Mesothelial cell of epicardium (in vitro differentiated cells): ENCODE data around the gene ATP6V0E1. TPM values are rescaled to one million over a fixed set of nuclear protein-coding genes. Genes with fewer than 3 reads are reported as not detected.
A peak's percentile ranks its signal among the peaks of the same experiment; 100 is the strongest.

ENCODE experiments used
- DNase-seq, 2 experiments: peaks; one replicate each; pipeline ENCODE4 v3.0.0; 2021; ENCODE audit warnings: low spot score in 2 of 2; ENCODE audit not compliant: unreplicated experiment in 2 of 2
- H3K27ac Mint-ChIP-seq: 2 replicates; pipeline ENCODE4 v1.8.0; 2021; ENCODE audit warnings: mixed read lengths
- H3K27me3 Mint-ChIP-seq: 2 replicates; pipeline ENCODE4 v1.8.0; 2021; ENCODE audit warnings: low read depth, mixed read lengths
- H3K36me3 Mint-ChIP-seq: 2 replicates; pipeline ENCODE4 v1.8.0; 2021; ENCODE audit warnings: mixed read lengths
- H3K4me1 Mint-ChIP-seq: 2 replicates; pipeline ENCODE4 v1.8.0; 2021; ENCODE audit warnings: mixed read lengths
- H3K4me3 Mint-ChIP-seq: 2 replicates; pipeline ENCODE4 v1.8.0; 2021; ENCODE audit warnings: mild to moderate bottlenecking, moderate library complexity, mixed read lengths
- H3K9me3 Mint-ChIP-seq: 2 replicates; pipeline ENCODE4 v1.8.0; 2021; ENCODE audit warnings: mixed read lengths
- total RNA-seq: library from RNA; stranded (reverse); gene quantifications from 3 replicates; pipeline ENCODE4 v1.2.1, GENCODE V29; 2021
- TF ChIP-seq, protein P1 (sequence below): fragments of 200-600 bp; sonication (generic); IDR thresholded peaks from one replicate; pipeline ENCODE4 v1.5.0; 2021; ENCODE audit warnings: antibody characterized with exemption; ENCODE audit not compliant: unreplicated experiment

The ATP6V0E1 gene
- total RNA-seq, 1 donor from 2014 or later, result 116 TPM

DNA sequence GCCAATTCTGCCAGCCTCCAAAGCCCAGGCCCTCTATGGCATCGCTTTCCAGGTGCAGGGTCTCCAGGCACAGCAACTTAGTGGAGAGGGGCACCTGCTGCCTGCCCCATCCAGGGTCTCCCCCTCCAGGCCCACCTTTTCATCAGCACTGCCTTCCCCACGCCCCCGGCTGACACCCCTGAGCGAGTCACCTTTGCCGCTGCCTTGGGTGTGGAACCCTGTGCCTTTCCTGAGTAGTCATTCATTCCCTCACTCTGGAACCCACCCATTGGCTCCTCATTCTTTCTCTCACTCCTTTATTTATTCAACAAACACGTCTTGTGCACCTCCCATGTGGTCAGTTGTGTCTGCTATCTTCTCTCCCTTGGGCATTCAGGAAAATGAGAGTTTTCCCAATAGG lies 38.8 kb upstream of the ATP6V0E1 start:
- Mint-ChIP-seq H3K4me3 (no peak overlapping the region), H3K36me3 (peaks cover 26% of the 10 kb centered on the region), H3K27me3 (no peaks in the 10 kb centered on the region), H3K27ac (no peak overlapping the region), H3K9me3 (no peaks in the 10 kb centered on the region), H3K4me1 (peaks cover 24% of the 10 kb centered on the region)
- TF ChIP-seq, protein P1, sequence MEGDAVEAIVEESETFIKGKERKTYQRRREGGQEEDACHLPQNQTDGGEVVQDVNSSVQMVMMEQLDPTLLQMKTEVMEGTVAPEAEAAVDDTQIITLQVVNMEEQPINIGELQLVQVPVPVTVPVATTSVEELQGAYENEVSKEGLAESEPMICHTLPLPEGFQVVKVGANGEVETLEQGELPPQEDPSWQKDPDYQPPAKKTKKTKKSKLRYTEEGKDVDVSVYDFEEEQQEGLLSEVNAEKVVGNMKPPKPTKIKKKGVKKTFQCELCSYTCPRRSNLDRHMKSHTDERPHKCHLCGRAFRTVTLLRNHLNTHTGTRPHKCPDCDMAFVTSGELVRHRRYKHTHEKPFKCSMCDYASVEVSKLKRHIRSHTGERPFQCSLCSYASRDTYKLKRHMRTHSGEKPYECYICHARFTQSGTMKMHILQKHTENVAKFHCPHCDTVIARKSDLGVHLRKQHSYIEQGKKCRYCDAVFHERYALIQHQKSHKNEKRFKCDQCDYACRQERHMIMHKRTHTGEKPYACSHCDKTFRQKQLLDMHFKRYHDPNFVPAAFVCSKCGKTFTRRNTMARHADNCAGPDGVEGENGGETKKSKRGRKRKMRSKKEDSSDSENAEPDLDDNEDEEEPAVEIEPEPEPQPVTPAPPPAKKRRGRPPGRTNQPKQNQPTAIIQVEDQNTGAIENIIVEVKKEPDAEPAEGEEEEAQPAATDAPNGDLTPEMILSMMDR, result no peak
- DNase-seq, result no peak

DNA sequence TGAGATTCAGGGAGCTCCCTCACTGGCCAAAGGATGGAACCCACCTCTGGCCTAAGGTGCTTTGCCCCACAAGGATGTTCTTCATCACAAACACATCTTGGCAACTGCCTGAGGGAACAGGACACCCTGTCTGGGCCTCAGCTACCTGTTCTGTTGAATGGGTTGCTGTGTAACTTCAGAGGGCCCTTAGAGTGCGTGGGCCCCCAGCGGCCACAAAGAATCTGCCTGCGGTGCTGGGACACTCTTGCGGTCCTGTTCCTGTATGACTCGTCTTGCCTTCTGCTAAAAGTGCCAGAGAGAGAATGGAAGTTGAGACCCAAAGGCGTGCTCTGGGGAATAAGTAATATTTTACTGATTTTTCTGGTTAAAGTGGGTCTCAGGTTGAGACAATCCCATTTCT lies 38.4 kb upstream of the ATP6V0E1 start:
- no peaks in the 10 kb centered on the region for H3K9me3 Mint-ChIP-seq
- peaks cover 24% of the 10 kb centered on the region for H3K4me1 Mint-ChIP-seq
- no peak overlapping the region for H3K27ac Mint-ChIP-seq
- H3K4me3 Mint-ChIP-seq, result no peak overlapping the region
- peaks cover 26% of the 10 kb centered on the region for H3K36me3 Mint-ChIP-seq
- DNase-seq, result no peak
- TF ChIP-seq, protein P1, result no peak
- no peaks in the 10 kb centered on the region for H3K27me3 Mint-ChIP-seq

DNA sequence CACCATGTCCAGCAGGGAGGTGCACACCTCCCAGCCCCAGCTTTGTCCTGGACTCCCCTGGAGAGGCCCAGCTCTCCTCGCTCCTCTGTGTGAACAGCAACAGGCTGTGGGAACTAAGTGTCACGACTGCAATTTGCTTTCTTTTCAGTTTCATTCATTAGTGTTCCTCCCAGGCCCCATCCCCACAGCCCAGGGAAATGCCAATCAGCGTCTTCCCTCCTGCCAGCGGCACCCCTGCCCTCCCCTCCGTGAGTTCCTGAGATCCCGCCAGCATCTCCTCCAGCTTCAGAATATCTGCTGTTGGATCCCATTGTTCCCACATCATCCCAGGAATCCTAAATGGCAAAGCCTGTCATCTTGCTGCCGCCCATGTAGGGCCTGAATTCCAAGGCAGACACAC lies 37.4 kb upstream of the ATP6V0E1 start:
- peaks cover 26% of the 10 kb centered on the region for H3K36me3 Mint-ChIP-seq
- TF ChIP-seq, protein P1, result no peak
- DNase-seq, result no peak
- H3K27ac Mint-ChIP-seq, result peak overlapping the region; percentile 47
- no peaks in the 10 kb centered on the region for H3K27me3 Mint-ChIP-seq
- H3K9me3 Mint-ChIP-seq, result no peaks in the 10 kb centered on the region
- no peak overlapping the region for H3K4me3 Mint-ChIP-seq
- peaks cover 24% of the 10 kb centered on the region for H3K4me1 Mint-ChIP-seq

DNA sequence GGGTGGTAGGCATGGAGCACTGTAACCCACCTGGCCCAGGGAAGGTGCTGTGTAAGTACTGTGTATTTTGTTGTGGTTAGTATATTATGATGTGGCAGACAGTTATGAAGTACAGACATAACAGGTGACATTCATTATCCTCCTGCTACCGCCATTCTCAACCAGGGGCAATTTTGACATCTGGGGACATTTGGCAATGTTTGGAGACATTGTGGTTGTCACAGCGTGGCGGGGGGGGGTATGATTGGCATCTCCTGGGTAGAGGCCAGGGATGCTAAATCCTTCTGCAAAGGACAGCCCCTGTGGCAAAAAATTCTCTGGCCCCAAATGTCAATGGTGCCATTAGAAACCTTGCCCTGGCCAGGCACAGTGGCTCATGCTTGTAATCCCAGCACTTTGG lies 34.1 kb upstream of the ATP6V0E1 start:
- no peaks in the 10 kb centered on the region for H3K9me3 Mint-ChIP-seq
- peaks cover 21% of the 10 kb centered on the region for H3K4me1 Mint-ChIP-seq
- H3K27me3 Mint-ChIP-seq, result no peaks in the 10 kb centered on the region
- H3K4me3 Mint-ChIP-seq, result no peak overlapping the region
- TF ChIP-seq, protein P1, result no peak
- peak overlapping the region; percentile 47 for H3K27ac Mint-ChIP-seq
- no peak for DNase-seq
- peaks cover 30% of the 10 kb centered on the region for H3K36me3 Mint-ChIP-seq

DNA sequence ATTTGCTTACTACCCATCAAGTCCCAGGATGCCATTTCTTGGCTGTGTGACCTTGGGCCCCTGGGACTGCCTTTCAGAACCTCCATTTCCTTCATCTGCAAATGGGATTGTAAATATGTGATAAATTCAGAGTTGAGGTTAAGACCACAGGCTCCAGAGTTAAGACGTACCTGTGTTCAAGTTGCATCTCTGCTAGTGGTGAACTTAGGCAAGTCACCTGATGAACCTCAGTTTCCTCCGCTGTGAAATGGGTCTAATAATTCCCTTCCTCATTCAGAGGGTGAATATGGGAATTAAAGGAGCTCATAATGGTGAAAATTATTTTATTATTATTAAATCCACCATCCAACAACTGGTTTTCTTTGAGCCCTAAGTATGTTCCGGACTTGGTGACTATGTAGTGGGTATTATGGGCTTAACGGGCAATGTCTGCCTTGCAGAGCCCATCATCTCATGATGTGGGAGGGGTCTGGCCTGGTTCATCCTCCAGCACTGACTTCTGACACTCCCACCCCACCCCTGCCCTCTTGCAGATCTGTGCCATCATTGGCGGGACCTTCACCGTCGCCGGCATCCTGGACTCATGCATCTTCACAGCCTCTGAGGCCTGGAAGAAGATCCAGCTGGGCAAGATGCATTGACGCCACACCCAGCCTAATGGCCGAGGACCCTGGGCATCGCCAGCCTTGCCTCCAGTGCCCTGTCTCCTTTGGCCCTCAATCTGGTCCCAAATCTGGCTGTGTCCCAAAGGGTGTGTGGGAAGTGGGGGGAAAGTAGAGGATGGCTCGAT lies 33.2 kb upstream of the ATP6V0E1 start:
- H3K27ac Mint-ChIP-seq, result peak overlapping the region; percentile 97
- TF ChIP-seq, protein P1, result no peak
- peaks cover 23% of the 10 kb centered on the region for H3K36me3 Mint-ChIP-seq
- peaks cover 20% of the 10 kb centered on the region for H3K4me1 Mint-ChIP-seq
- no peaks in the 10 kb centered on the region for H3K27me3 Mint-ChIP-seq
- DNase-seq, result no peak
- H3K9me3 Mint-ChIP-seq, result no peaks in the 10 kb centered on the region
- no peak overlapping the region for H3K4me3 Mint-ChIP-seq
